Measurements from ENCODE around the gene GLG1. TPM values are rescaled to one million over a fixed set of nuclear protein-coding genes. Genes with fewer than 3 reads are reported as not detected.

Gene GLG1
- total RNA-seq, 4 donors from 2014 or later = 90.0 to 153 (median 113) TPM

- no peak for TF ChIP-seq CTCF (IDR thresholded peaks at IDR 0.05)
- no peak for TF ChIP-seq POLR2A (IDR thresholded peaks at IDR 0.05)
- Histone ChIP-seq H3K36me3 (peaks cover 0 to 58% (median 0%) of the 10 kb centered on the region in 3 donors), H3K27me3 (no peaks in the 10 kb centered on the region), H3K4me3 (no peak overlapping the region), H3K9me3 (no peaks in the 10 kb centered on the region), H3K4me1 (no peaks in the 10 kb centered on the region), H3K27ac (no peak overlapping the region)
- no peak for DNase-seq
Measured at GRCh38 chr16:74622005-74622404, 15.1 kb upstream of the GLG1 start.

DNA sequence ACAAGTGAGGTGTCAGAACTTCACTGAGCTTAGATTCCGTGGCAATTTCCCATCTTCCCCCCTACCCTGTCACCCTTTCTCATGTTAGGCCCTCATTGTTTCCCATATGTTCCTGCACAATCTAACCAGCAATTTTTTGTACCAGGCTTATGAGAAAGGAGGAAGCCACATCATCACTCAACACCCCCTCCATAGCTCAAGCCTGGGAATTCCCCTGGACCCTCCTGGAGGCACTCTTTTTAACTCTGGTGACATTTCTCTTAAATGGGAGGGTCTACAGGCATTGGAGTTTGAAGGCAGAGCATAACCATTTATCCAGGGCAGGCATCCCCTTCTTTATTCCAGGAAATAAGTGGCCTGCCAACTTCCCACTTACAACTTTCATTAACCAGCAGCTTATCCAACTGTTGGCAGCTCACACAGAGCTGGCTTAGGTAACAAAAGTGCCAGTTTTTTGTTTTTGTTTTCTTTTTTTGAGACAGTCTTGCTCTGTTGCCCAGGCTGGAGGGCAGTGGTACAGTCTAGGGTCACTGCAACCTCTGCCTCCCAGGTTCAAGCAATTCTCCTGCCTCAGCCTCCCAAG, 10.4 kb upstream of the GLG1 start:
- Histone ChIP-seq H3K36me3 (peaks cover 0 to 14% (median 0%) of the 10 kb centered on the region in 3 donors), H3K4me3 (no peak overlapping the region), H3K4me1 (no peaks in the 10 kb centered on the region), H3K27ac (no peak overlapping the region), H3K27me3 (no peaks in the 10 kb centered on the region), H3K9me3 (no peaks in the 10 kb centered on the region)
- DNase-seq = no peak
- TF ChIP-seq POLR2A (IDR thresholded peaks at IDR 0.05) = no peak

DNA sequence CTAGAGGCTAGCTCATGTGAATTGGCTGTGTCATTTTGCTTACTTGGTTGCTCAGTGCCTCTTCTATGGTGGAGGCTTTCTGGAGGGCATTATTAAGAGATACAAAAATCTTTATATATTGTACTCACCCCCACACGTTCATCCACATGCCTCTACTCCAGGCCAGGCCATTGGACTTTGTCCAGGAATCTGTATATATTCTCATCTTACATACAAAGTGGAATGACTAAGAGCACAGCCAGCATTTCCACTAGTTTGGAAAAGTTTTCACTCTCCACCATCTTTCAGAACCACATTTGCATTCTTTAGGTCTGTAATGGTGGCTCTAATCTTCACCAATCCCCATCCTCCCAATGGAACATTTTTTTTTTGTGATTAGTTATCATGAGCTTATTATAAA, 4.8 kb upstream of the GLG1 start:
- TF ChIP-seq CTCF (IDR thresholded peaks at IDR 0.05) = no peak
- TF ChIP-seq POLR2A (IDR thresholded peaks at IDR 0.05) = no peak
- Histone ChIP-seq H3K27ac (no peak overlapping the region), H3K36me3 (no peaks in the 10 kb centered on the region), H3K27me3 (no peaks in the 10 kb centered on the region), H3K4me3 (no peak overlapping the region), H3K9me3 (no peaks in the 10 kb centered on the region), H3K4me1 (peaks cover 0 to 10% (median 0%) of the 10 kb centered on the region in 4 donors)
- no peak for DNase-seq

- H3K27ac ChIP-seq = no peak overlapping the region
- no peaks in the 10 kb centered on the region for H3K36me3 ChIP-seq
- peaks cover 0 to 30% (median 5%) of the 10 kb centered on the region in 4 donors for H3K4me1 ChIP-seq
- H3K4me3 ChIP-seq = no peak overlapping the region
- no peak for DNase-seq
- no peaks in the 10 kb centered on the region for H3K9me3 ChIP-seq
- no peaks in the 10 kb centered on the region for H3K27me3 ChIP-seq
- TF ChIP-seq POLR2A (IDR thresholded peaks at IDR 0.05) = no peak
Measured at GRCh38 chr16:74608944-74609343, 2.0 kb upstream of the GLG1 start.

DNA sequence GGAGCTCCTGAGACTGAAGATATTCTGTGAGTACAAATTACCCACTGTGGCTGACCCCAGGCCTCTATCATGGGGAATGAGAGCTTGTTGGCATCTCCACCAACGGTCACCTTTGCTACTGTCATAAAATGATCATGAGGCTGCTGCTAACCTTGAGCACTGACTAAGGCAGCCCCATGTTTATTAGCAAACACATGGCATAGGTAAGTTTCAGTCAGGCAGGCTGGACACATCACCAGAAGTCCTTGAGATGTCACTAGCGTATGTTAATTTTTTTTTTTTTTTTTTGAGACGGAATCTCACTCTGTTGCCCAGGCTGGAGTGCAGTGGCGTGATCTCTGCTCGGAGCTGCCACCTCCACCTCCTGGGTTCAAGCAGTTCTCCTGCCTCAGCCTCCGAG, 1.5 kb upstream of the GLG1 start:
- H3K9me3 ChIP-seq = no peaks in the 10 kb centered on the region
- no peak for TF ChIP-seq CTCF (IDR thresholded peaks at IDR 0.05)
- TF ChIP-seq POLR2A (IDR thresholded peaks at IDR 0.05) = no peak
- H3K36me3 ChIP-seq = no peaks in the 10 kb centered on the region
- no peaks in the 10 kb centered on the region for H3K27me3 ChIP-seq
- H3K4me1 ChIP-seq = peaks cover 0 to 34% (median 5%) of the 10 kb centered on the region in 4 donors
- DNase-seq = no peak
- H3K4me3 ChIP-seq = no peak overlapping the region
- H3K27ac ChIP-seq = peak overlapping the region in 1 of 4 donors; percentile 97

GRCh38 chr16:74607962-74608356, 1.0 kb upstream of the GLG1 start:
- Histone ChIP-seq H3K27me3 (no peaks in the 10 kb centered on the region), H3K9me3 (no peaks in the 10 kb centered on the region), H3K4me1 (peaks cover 0 to 36% (median 5%) of the 10 kb centered on the region in 4 donors), H3K36me3 (no peaks in the 10 kb centered on the region), H3K4me3 (no peak overlapping the region), H3K27ac (peak overlapping the region in 3 of 4 donors; percentile 88 to 97 (median 97))
- DNase-seq = no peak
- TF ChIP-seq POLR2A (IDR thresholded peaks at IDR 0.05) = no peak
- no peak for TF ChIP-seq CTCF (IDR thresholded peaks at IDR 0.05)

Data from Peyer's patch (tissue), 4 donors.